Panc1 (cell line): Measurements from ENCODE around the gene FAM234B. TPM values are rescaled to one million over a fixed set of nuclear protein-coding genes. Genes with fewer than 3 reads are reported as not detected.

Experiments
- ATAC-seq: fragments of 200-7000 bp; cut with Tn5 transposase; 2 replicates; pipeline ENCODE4 v1.9.1; 2020; ENCODE audit warnings: mild to moderate bottlenecking, moderate library complexity
- BruUV-seq: library from RNA; stranded (reverse); fragments of 400-500 nt; replicated peaks from 2 replicates; lab custom pipeline; 2021; lab: Mats Ljungman, UMichigan
- CTCF ChIA-PET: fragments of 300-600 bp; sonication (Branson Sonifier 250); formaldehyde crosslinking; loops from one replicate; lab custom pipeline; 2022; ENCODE audit warnings: antibody characterized with exemption; lab: Charles Lee
- POLR2A ChIA-PET: fragments of 300-600 bp; sonication (Branson Sonifier 250); formaldehyde crosslinking; loops from one replicate; lab custom pipeline; 2022; ENCODE audit warnings: antibody characterized with exemption; lab: Charles Lee
- DNase-seq: peaks from one replicate; pipeline ENCODE4 v3.0.0-alpha.2; 2010; ENCODE audit warnings: low read depth, low spot score
- H3K27ac ChIP-seq: 2 replicates; pipeline ENCODE4 v1.5.1; 2011; ENCODE audit warnings: mild to moderate bottlenecking, low read length, inconsistent platforms
- H3K27me3 ChIP-seq: fragments of 200-500 bp; sonication (Bioruptor generic); 2 replicates; pipeline ENCODE4 v1.6.0; 2014; ENCODE audit warnings: low read length, inconsistent platforms; ENCODE audit not compliant: control insufficient read depth, insufficient read depth
- H3K36me3 ChIP-seq: fragments of 200-500 bp; sonication (Bioruptor generic); 2 replicates; pipeline ENCODE4 v1.5.1; 2014; ENCODE audit warnings: inconsistent platforms, mild to moderate bottlenecking, low read length, moderate library complexity; ENCODE audit not compliant: control insufficient read depth, insufficient read depth
- H3K4me1 ChIP-seq: 2 replicates; pipeline ENCODE4 v1.5.1; 2011; ENCODE audit warnings: inconsistent platforms, mild to moderate bottlenecking, low read length, moderate library complexity; ENCODE audit not compliant: control insufficient read depth, insufficient read depth
- H3K4me3 ChIP-seq, 2 experiments: 2 replicates each; pipeline ENCODE4 v1.5.1; 2011 to 2012; ENCODE audit warnings: low read depth in 2 of 2, low read length in 2 of 2, mild to moderate bottlenecking in 2 of 2, inconsistent platforms in 1 of 2, moderate library complexity in 1 of 2
- H3K9me3 ChIP-seq: fragments of 200-500 bp; sonication (Bioruptor generic); 2 replicates; pipeline ENCODE4 v1.5.1; 2014; ENCODE audit warnings: low read depth, mild to moderate bottlenecking, inconsistent platforms, low read length, moderate library complexity; ENCODE audit not compliant: control insufficient read depth, insufficient read depth
- CTCF ChIP-seq: fragments of 450-650 bp; IDR thresholded peaks from 2 replicates; pipeline ENCODE4 v1.5.1; 2017; ENCODE audit warnings: mild to moderate bottlenecking
- POLR2AphosphoS5 ChIP-seq: IDR thresholded peaks from 2 replicates; pipeline ENCODE4 v1.6.1; 2012; ENCODE audit warnings: mild to moderate bottlenecking, low read depth, low read length, moderate library complexity
- REST ChIP-seq, 2 experiments: IDR thresholded peaks; 2 replicates each; pipeline ENCODE4 v1.6.1; 2011 to 2012; ENCODE audit warnings: low read depth in 2 of 2, control low read depth in 1 of 2, low read length in 1 of 2, mild to moderate bottlenecking in 1 of 2, moderate library complexity in 1 of 2; ENCODE audit not compliant: insufficient read depth in 1 of 2
- SIN3A ChIP-seq: IDR thresholded peaks from 2 replicates; pipeline ENCODE4 v1.6.1; 2012; ENCODE audit warnings: low read depth, mild to moderate bottlenecking, low read length, moderate library complexity, borderline replicate concordance; ENCODE audit not compliant: insufficient read depth
- TCF7L2 ChIP-seq: IDR thresholded peaks from 2 replicates; pipeline ENCODE4 v1.6.1; 2011; ENCODE audit warnings: mild to moderate bottlenecking, low read depth, low read length, inconsistent platforms
- in situ Hi-C: cut with HindIII; loops from 2 replicates; pipeline ENCODE4 v1.10.0; 2016; ENCODE audit warnings: low sequenced_read_pairs, low pct_unique_long_range_greater_than_20kb
- intact Hi-C: fragments of 100-400 bp; cut with micrococcal nuclease; formaldehyde crosslinking; loops from one replicate; pipeline ENCODE4 v1.10.0; 2022; ENCODE audit not compliant: unreplicated experiment
- total RNA-seq: library from RNA; stranded (reverse); gene quantifications from one replicate; pipeline ENCODE4 v1.2.1, GENCODE V29; 2021; ENCODE audit not compliant: unreplicated experiment

The FAM234B gene
- total RNA-seq, 1 experiment from 2014 or later, result 5.4 TPM

- in situ Hi-C loops (no loop called here), intact Hi-C loops (no loop called here)
- no peaks in the 10 kb centered on the region for H3K4me1 ChIP-seq
- ChIA-PET CTCF (no interaction called here), POLR2A (no interaction called here)
- no peak overlapping the region for H3K27ac ChIP-seq
- ATAC-seq (no peak), DNase-seq (no peak)
- H3K9me3 ChIP-seq, result no peaks in the 10 kb centered on the region
- no peaks in the 10 kb centered on the region for H3K36me3 ChIP-seq
- BruUV-seq, result no TSS peak
- H3K4me3 ChIP-seq, result no peak overlapping the region
- H3K27me3 ChIP-seq, result no peaks in the 10 kb centered on the region
- TF ChIP-seq POLR2AphosphoS5, result no peak
- no peak for TF ChIP-seq REST (IDR thresholded peaks at IDR 0.05; ENCODE audit: insufficient read depth in 1 of 2, low read depth in 2 of 2, low read length in 1 of 2)
- TF ChIP-seq TCF7L2, result no peak
- TF ChIP-seq SIN3A, result no peak
- no peak for TF ChIP-seq CTCF
Measured at GRCh38 chr12:13061377-13061776, 17.2 kb downstream of the FAM234B start.

- in situ Hi-C loops (no loop called here), intact Hi-C loops (no loop called here)
- no TSS peak for BruUV-seq
- POLR2A ChIA-PET, result no interaction called here
- TF ChIP-seq SIN3A (no peak), CTCF (no peak), TCF7L2 (no peak), POLR2AphosphoS5 (no peak), REST (IDR thresholded peaks at IDR 0.05; ENCODE audit: insufficient read depth in 1 of 2, low read depth in 2 of 2, low read length in 1 of 2) (no peak)
- no peaks in the 10 kb centered on the region for H3K36me3 ChIP-seq
- no peak for ATAC-seq
- no peaks in the 10 kb centered on the region for H3K9me3 ChIP-seq
- no peak for DNase-seq
- H3K27ac ChIP-seq, result no peak overlapping the region
- H3K27me3 ChIP-seq, result no peaks in the 10 kb centered on the region
- H3K4me1 ChIP-seq, result no peaks in the 10 kb centered on the region
- H3K4me3 ChIP-seq, result no peak overlapping the region
- CTCF ChIA-PET, result no interaction called here
Measured at GRCh38 chr12:13062669-13063068, 18.5 kb downstream of the FAM234B start.
